HepG2 (cell line): ENCODE results near the gene PPP2R2B. TPM values are rescaled to one million over a fixed set of nuclear protein-coding genes. Genes with fewer than 3 reads are reported as not detected.

Experiments used
- ATAC-seq: fragments of 200-7000 bp; cut with Tn5 transposase; 3 replicates; pipeline ENCODE4 v1.9.1; 2020; ENCODE audit warnings: mild to moderate bottlenecking, moderate library complexity
- BruUV-seq: library from RNA; stranded (reverse); fragments of 400-500 nt; replicated peaks from 2 replicates; lab custom pipeline; 2021; lab: Mats Ljungman, UMichigan
- CTCF ChIA-PET: fragments of 300-600 bp; formaldehyde crosslinking; extraction: SDS; loops from one replicate; lab custom pipeline; 2021; ENCODE audit warnings: low total read pairs, inconsistent platforms, low intra/inter-chr PET ratio; lab: Yijun Ruan, JAX
- POLR2A ChIA-PET: fragments of 350-600 bp; sonication (Branson Sonifier 250); formaldehyde crosslinking; loops from one replicate; lab custom pipeline; 2020; ENCODE audit warnings: antibody characterized with exemption, inconsistent platforms; lab: Yijun Ruan, JAX
- DNase-seq: peaks from one replicate; pipeline ENCODE4 v3.0.0-alpha.2; 2015; ENCODE audit warnings: low spot score
- FAIRE-seq: peaks from 3 replicates; lab custom pipeline; 2011; peaks lifted over from hg19 to GRCh38; lab: Jason Lieb, UNC
- H2AFZ ChIP-seq: one replicate; pipeline ENCODE4 v1.6.1; 2011; ENCODE audit warnings: low read length, inconsistent platforms
- H3K27ac ChIP-seq: fragments of 300-600 bp; 3 replicates; pipeline ENCODE4 v1.8.0; 2011; ENCODE audit warnings: mixed run types, mild to moderate bottlenecking, mixed read lengths, low read length, inconsistent platforms; ENCODE audit not compliant: insufficient read depth; ENCODE audit errors: extremely low read length
- H3K27me3 ChIP-seq, 2 experiments: fragments of 200-600 bp in 1 of 2; 2 replicates in 1 of 2; 3 replicates in 1 of 2; pipeline versions ENCODE4 v1.6.0 to v1.8.0; 2011; ENCODE audit warnings: low read length in 2 of 2, mild to moderate bottlenecking in 2 of 2, moderate library complexity in 2 of 2, inconsistent platforms in 1 of 2; ENCODE audit not compliant: insufficient read depth in 2 of 2, control insufficient read depth in 1 of 2
- H3K36me3 ChIP-seq, 2 experiments: fragments of 200-600 bp in 1 of 2; replicated peaks in 1 of 2; 2 replicates in 1 of 2; 3 replicates in 1 of 2; pipeline versions ENCODE4 v1.5.1 to v1.8.0; 2011; ENCODE audit warnings: low read length in 2 of 2, inconsistent platforms in 1 of 2; ENCODE audit not compliant: insufficient read depth in 2 of 2, control insufficient read depth in 1 of 2
- H3K4me1 ChIP-seq: 2 replicates; pipeline ENCODE4 v1.5.1; 2012; ENCODE audit warnings: low read length, inconsistent platforms; ENCODE audit not compliant: insufficient read depth
- H3K4me2 ChIP-seq: 2 replicates; pipeline ENCODE4 v1.6.0; 2011; ENCODE audit warnings: low read depth, low read length, inconsistent platforms
- H3K4me3 ChIP-seq, 3 experiments: fragments of 200-600 bp in 1 of 3; sonication (generic), shearing (Covaris generic) in 1 of 3; replicated peaks in 1 of 3; 2 replicates each; pipeline ENCODE4 v1.5.1; 2011 to 2016; ENCODE audit warnings: low read length in 3 of 3, inconsistent platforms in 2 of 3, low read depth in 2 of 3, mild to moderate bottlenecking in 2 of 3, control low read depth in 1 of 3, mixed read lengths in 1 of 3; ENCODE audit not compliant: insufficient read depth in 1 of 3
- H3K79me2 ChIP-seq: one replicate; pipeline ENCODE4 v1.6.1; 2011; ENCODE audit warnings: low read length, inconsistent platforms; ENCODE audit not compliant: insufficient read depth
- H3K9ac ChIP-seq: 2 replicates; pipeline ENCODE4 v1.6.0; 2011; ENCODE audit warnings: mild to moderate bottlenecking, low read depth, low read length, inconsistent platforms; ENCODE audit not compliant: insufficient read depth
- H3K9me3 ChIP-seq: 2 replicates; pipeline ENCODE4 v1.5.1; 2012; ENCODE audit warnings: mild to moderate bottlenecking, low read length
- H4K20me1 ChIP-seq: 2 replicates; pipeline ENCODE4 v1.6.0; 2011; ENCODE audit warnings: inconsistent platforms, mild to moderate bottlenecking, low read length, moderate library complexity; ENCODE audit not compliant: insufficient read depth
- ARID3A ChIP-seq: IDR thresholded peaks from 2 replicates; pipeline ENCODE4 v1.6.1; 2012; ENCODE audit warnings: low read depth, low read length, improper control_type of control experiment
- ATF7-NPFF ChIP-seq: sonication (generic); formaldehyde crosslinking; IDR thresholded peaks from 2 replicates; pipeline ENCODE4 v1.8.1; 2023; ENCODE audit warnings: mild to moderate bottlenecking, low read depth, missing genetic modification reagents, moderate library complexity
- HIC2 ChIP-seq: sonication (generic); formaldehyde crosslinking; IDR thresholded peaks from 2 replicates; pipeline ENCODE4 v1.9.0; 2022; ENCODE audit warnings: low read depth, missing genetic modification reagents
- ISX ChIP-seq: sonication (generic); formaldehyde crosslinking; conservative IDR thresholded peaks from 2 replicates; pipeline ENCODE4 v1.5.0; 2020; ENCODE audit warnings: missing genetic modification reagents
- KDM6A ChIP-seq: IDR thresholded peaks from 2 replicates; pipeline ENCODE4 v1.6.1; 2016; ENCODE audit warnings: low read depth
- KLF13 ChIP-seq: sonication (generic); formaldehyde crosslinking; IDR thresholded peaks from 2 replicates; pipeline ENCODE4 v1.4.0; 2020; ENCODE audit warnings: mild to moderate bottlenecking, missing genetic modification reagents
- POGZ ChIP-seq: sonication (generic); formaldehyde crosslinking; IDR thresholded peaks from 2 replicates; pipeline ENCODE4 v1.4.0; 2020; ENCODE audit warnings: mild to moderate bottlenecking, missing genetic modification reagents
- RCOR2 ChIP-seq: IDR thresholded peaks from 2 replicates; pipeline ENCODE4 v1.6.1; 2016; ENCODE audit warnings: missing biosample characterization, missing genetic modification reagents
- THAP11 ChIP-seq: IDR thresholded peaks from 2 replicates; pipeline ENCODE4 v1.6.1; 2016; ENCODE audit warnings: missing biosample characterization, missing genetic modification reagents
- THYN1 ChIP-seq: sonication (generic); formaldehyde crosslinking; IDR thresholded peaks from 2 replicates; pipeline ENCODE4 v1.8.1; 2023; ENCODE audit warnings: low read depth, mild to moderate bottlenecking, moderate library complexity, missing genetic modification reagents, borderline replicate concordance
- ZBTB10 ChIP-seq: sonication (generic); formaldehyde crosslinking; IDR thresholded peaks from 2 replicates; pipeline ENCODE4 v1.4.0; 2020; ENCODE audit warnings: missing genetic modification reagents, borderline replicate concordance
- ZBTB7B ChIP-seq: sonication (generic); formaldehyde crosslinking; IDR thresholded peaks from 2 replicates; pipeline ENCODE4 v1.4.0; 2020; ENCODE audit warnings: missing genetic modification reagents
- ZNF383 ChIP-seq: sonication (generic); formaldehyde crosslinking; IDR thresholded peaks from 2 replicates; pipeline ENCODE4 v1.4.0; 2020; ENCODE audit warnings: missing genetic modification reagents, mild to moderate bottlenecking, borderline replicate concordance
- WGBS: methylation state at CpG from one replicate; pipeline ENCODE4 v1.1.6; 2017; ENCODE audit warnings: low lambda C conversion rate; 5-methylcytosine and 5-hydroxymethylcytosine counted together
- in situ Hi-C: cut with HindIII; loops from 2 replicates; pipeline ENCODE4 v1.10.0; 2017; ENCODE audit warnings: low pct_unique_long_range_greater_than_20kb; ENCODE audit not compliant: extremely low pct_ligation_motif_present
- intact Hi-C: fragments of 100-400 bp; cut with micrococcal nuclease; formaldehyde crosslinking; loops from one replicate; pipeline ENCODE4 v1.10.0; 2022; ENCODE audit not compliant: unreplicated experiment
- polyA plus RNA-seq, 8 experiments: library from polyadenylated mRNA; depleted of rRNA in 3 of 8; stranded (reverse) in 7 of 8; unstranded in 1 of 8; fragments of >200 nt; fragmentation: Illumina TruSeq in 4 of 8; extraction: Trizol in 4 of 8; gene quantifications; 2 replicates each; pipeline versions ENCODE4 v1.2.1 to v1.2.3, GENCODE V29; 2011 to 2016; ENCODE audit warnings: low read depth in 4 of 8, missing spikeins in 1 of 8, mixed read lengths in 1 of 8; ENCODE audit not compliant: insufficient read depth in 1 of 8
- total RNA-seq, 5 experiments: library from RNA; depleted of rRNA; stranded (reverse); fragments of >200 nt; fragmentation: Illumina TruSeq; extraction: Trizol; gene quantifications; 2 replicates each; pipeline ENCODE4 v1.2.3, GENCODE V29; 2016; ENCODE audit warnings: low read depth in 1 of 5

The PPP2R2B gene
- total and polyA plus RNA-seq, 2 of the 13 experiments (the other 11 are each of a cell fraction or from before 2014, with no cell fraction given) = not detected

- Histone ChIP-seq H4K20me1 (no peaks in the 10 kb centered on the region), H3K4me2 (no peak overlapping the region), H3K27me3 (no peaks in the 10 kb centered on the region; a peak in 1 of 5 replicates), H3K79me2 (no peaks in the 10 kb centered on the region), H3K9me3 (no peaks in the 10 kb centered on the region), H3K9ac (no peak overlapping the region), H3K4me1 (no peaks in the 10 kb centered on the region), H3K4me3 (no peak overlapping the region), H2AFZ (no peak overlapping the region), H3K36me3 (no peaks in the 10 kb centered on the region), H3K27ac (no peak overlapping the region)
- in situ Hi-C loops (no loop called here), intact Hi-C loops (no loop called here)
- no peak for ATAC-seq
- ChIA-PET CTCF (no interaction called here), POLR2A (no interaction called here)
- TF ChIP-seq KLF13 (CRISPR knock-in tag) = no peak
- TF ChIP-seq ZNF383 = no peak
- no peak for TF ChIP-seq THYN1 (CRISPR knock-in tag)
- no peak for TF ChIP-seq POGZ (CRISPR knock-in tag)
- no peak for TF ChIP-seq ARID3A
- no peak for TF ChIP-seq ATF7-NPFF (CRISPR knock-in tag)
- TF ChIP-seq ZBTB7B (CRISPR knock-in tag) = no peak
- TF ChIP-seq KDM6A (CRISPR knock-in tag) = no peak
- TF ChIP-seq ISX (CRISPR knock-in tag) = no peak
- no peak for TF ChIP-seq HIC2 (CRISPR knock-in tag)
- no peak for TF ChIP-seq THAP11 (CRISPR knock-in tag)
- TF ChIP-seq RCOR2 (CRISPR knock-in tag) = no peak
- no peak for TF ChIP-seq ZBTB10 (CRISPR knock-in tag)
- no peak for FAIRE-seq
- BruUV-seq = no TSS peak
- DNase-seq = no peak
- 2% methylated on average over 2 of the region's 2 CpGs for WGBS
Observed at GRCh38 chr5:146592352-146592751, 286.2 kb downstream of the PPP2R2B start.
